HFFc6 (cell line): ENCODE results near the gene SIGLEC10. TPM values are rescaled to one million over a fixed set of nuclear protein-coding genes. Genes with fewer than 3 reads are reported as not detected.
"Not testable (repeated sequence)": the region's sequence is repeated elsewhere in the genome, so short reads cannot be mapped to it uniquely, and the experiment has no call there.

Experiments used
- DNase-seq: peaks from one replicate; pipeline ENCODE4 v3.0.0-alpha.2; 2018
- H3K27ac Mint-ChIP-seq: 2 replicates; pipeline ENCODE4 v1.8.0; 2020; ENCODE audit warnings: mild to moderate bottlenecking, mixed read lengths
- H3K27me3 Mint-ChIP-seq: 2 replicates; pipeline ENCODE4 v1.8.0; 2021; ENCODE audit warnings: mild to moderate bottlenecking, moderate library complexity, mixed read lengths; ENCODE audit not compliant: insufficient read depth
- H3K36me3 Mint-ChIP-seq: 2 replicates; pipeline ENCODE4 v1.8.0; 2021; ENCODE audit warnings: low read depth, mixed read lengths
- H3K4me1 Mint-ChIP-seq: 2 replicates; pipeline ENCODE4 v1.8.0; 2020; ENCODE audit warnings: low read depth, mixed read lengths
- H3K4me3 Mint-ChIP-seq: 2 replicates; pipeline ENCODE4 v1.8.0; 2020; ENCODE audit warnings: mild to moderate bottlenecking, moderate library complexity, mixed read lengths
- H3K9me3 Mint-ChIP-seq: 2 replicates; pipeline ENCODE4 v1.8.0; 2020; ENCODE audit warnings: mild to moderate bottlenecking, mixed read lengths
- CTCF ChIP-seq: fragments of 200-600 bp; sonication (generic); IDR thresholded peaks from 2 replicates; pipeline ENCODE4 v1.5.0; 2021; ENCODE audit warnings: antibody characterized with exemption, mild to moderate bottlenecking
- total RNA-seq, 6 experiments: library from RNA; stranded (reverse); fragmentation: NEBNext Ultra II Directional; extraction: Animal tissue kit (Norgen Biotek cat#: 25700); gene quantifications; 2 replicates in 1 of 6; 3 replicates in 5 of 6; pipeline ENCODE4 v1.2.3, GENCODE V29; 2021

SIGLEC10 gene
- total RNA-seq, 6 experiments from 2014 or later = not detected

- no peak for TF ChIP-seq CTCF
- DNase-seq = no peak
- Mint-ChIP-seq H3K4me3 (no peak overlapping the region), H3K4me1 (peaks cover 19% of the 10 kb centered on the region), H3K36me3 (no peaks in the 10 kb centered on the region), H3K27ac (no peak overlapping the region), H3K9me3 (peaks cover 4% of the 10 kb centered on the region; the same call in 1 of the 2 replicates), H3K27me3 (peaks cover 8% of the 10 kb centered on the region)
Observed at GRCh38 chr19:51410950-51411748, 6.3 kb downstream of the SIGLEC10 start.

- H3K4me1 Mint-ChIP-seq = peaks cover 19% of the 10 kb centered on the region
- no peak overlapping the region for H3K4me3 Mint-ChIP-seq
- no peak overlapping the region for H3K27ac Mint-ChIP-seq
- peaks cover 10% of the 10 kb centered on the region for H3K36me3 Mint-ChIP-seq
- TF ChIP-seq CTCF = peak; percentile 71
- H3K27me3 Mint-ChIP-seq = peaks cover 3% of the 10 kb centered on the region
- peaks cover 24% of the 10 kb centered on the region for H3K9me3 Mint-ChIP-seq
- DNase-seq = peak; percentile 9
Observed at GRCh38 chr19:51407511-51408131, 9.8 kb downstream of the SIGLEC10 start.

- peaks cover 26% of the 10 kb centered on the region for H3K36me3 Mint-ChIP-seq
- H3K27ac Mint-ChIP-seq = no peak overlapping the region
- no peak for DNase-seq
- no peak overlapping the region for H3K4me3 Mint-ChIP-seq
- H3K27me3 Mint-ChIP-seq = no peaks in the 10 kb centered on the region; the same call in none of the 2 replicates
- peaks cover 12% of the 10 kb centered on the region; the same call in 1 of the 2 replicates for H3K4me1 Mint-ChIP-seq
- H3K9me3 Mint-ChIP-seq = peaks cover 35% of the 10 kb centered on the region
- TF ChIP-seq CTCF = no peak
Observed at GRCh38 chr19:51402117-51402516, 15.3 kb downstream of the SIGLEC10 start.

- not testable (repeated sequence) for H3K27me3 Mint-ChIP-seq, H3K27ac Mint-ChIP-seq, H3K4me3 Mint-ChIP-seq, DNase-seq
- H3K4me1 Mint-ChIP-seq = peaks cover 16% of the 10 kb centered on the region
- peaks cover 29% of the 10 kb centered on the region for H3K9me3 Mint-ChIP-seq
- H3K36me3 Mint-ChIP-seq = peaks cover 26% of the 10 kb centered on the region
Observed at GRCh38 chr19:51399936-51400335, 17.5 kb downstream of the SIGLEC10 start.

- no peak for DNase-seq
- no peak overlapping the region for H3K4me3 Mint-ChIP-seq
- no peaks in the 10 kb centered on the region; the same call in none of the 2 replicates for H3K27me3 Mint-ChIP-seq
Observed at GRCh38 chr19:51399231-51399630, 18.2 kb downstream of the SIGLEC10 start.

More at GRCh38 chr19:51399231-51399630, 18.2 kb downstream of the SIGLEC10 start:
- Mint-ChIP-seq H3K36me3 (peaks cover 26% of the 10 kb centered on the region), H3K9me3 (peaks cover 24% of the 10 kb centered on the region), H3K27ac (no peak overlapping the region), H3K4me1 (peaks cover 21% of the 10 kb centered on the region)
- TF ChIP-seq CTCF = no peak
